ENCODE measurements around the gene PXDC1. TPM values are rescaled to one million over a fixed set of nuclear protein-coding genes. Genes with fewer than 3 reads are reported as not detected.
"Not testable (repeated sequence)": the region's sequence is repeated elsewhere in the genome, so short reads cannot be mapped to it uniquely, and the experiment has no call there.

PXDC1 gene
- total and polyA plus RNA-seq, 2 experiments from 2014 or later, result 12.3 to 16.1 TPM

- no peaks in the 10 kb centered on the region for H3K4me1 ChIP-seq (ENCODE audit: low read depth)
- no peak for DNase-seq (ENCODE audit: low read depth in 1 of 2, low spot score in 1 of 2)
- H3K4me3 ChIP-seq, result no peak overlapping the region
- TF ChIP-seq, protein P1, sequence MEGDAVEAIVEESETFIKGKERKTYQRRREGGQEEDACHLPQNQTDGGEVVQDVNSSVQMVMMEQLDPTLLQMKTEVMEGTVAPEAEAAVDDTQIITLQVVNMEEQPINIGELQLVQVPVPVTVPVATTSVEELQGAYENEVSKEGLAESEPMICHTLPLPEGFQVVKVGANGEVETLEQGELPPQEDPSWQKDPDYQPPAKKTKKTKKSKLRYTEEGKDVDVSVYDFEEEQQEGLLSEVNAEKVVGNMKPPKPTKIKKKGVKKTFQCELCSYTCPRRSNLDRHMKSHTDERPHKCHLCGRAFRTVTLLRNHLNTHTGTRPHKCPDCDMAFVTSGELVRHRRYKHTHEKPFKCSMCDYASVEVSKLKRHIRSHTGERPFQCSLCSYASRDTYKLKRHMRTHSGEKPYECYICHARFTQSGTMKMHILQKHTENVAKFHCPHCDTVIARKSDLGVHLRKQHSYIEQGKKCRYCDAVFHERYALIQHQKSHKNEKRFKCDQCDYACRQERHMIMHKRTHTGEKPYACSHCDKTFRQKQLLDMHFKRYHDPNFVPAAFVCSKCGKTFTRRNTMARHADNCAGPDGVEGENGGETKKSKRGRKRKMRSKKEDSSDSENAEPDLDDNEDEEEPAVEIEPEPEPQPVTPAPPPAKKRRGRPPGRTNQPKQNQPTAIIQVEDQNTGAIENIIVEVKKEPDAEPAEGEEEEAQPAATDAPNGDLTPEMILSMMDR (IDR thresholded peaks at IDR 0.05; ENCODE audit: low read depth, low read length), result no peak
- H3K27me3 ChIP-seq, result no peaks in the 10 kb centered on the region
- no peaks in the 10 kb centered on the region for H3K9me3 ChIP-seq (ENCODE audit: low read depth)
- H3K27ac ChIP-seq, result no peak overlapping the region
- H3K36me3 ChIP-seq, result no peaks in the 10 kb centered on the region
These were observed 18.7 kb upstream of the PXDC1 start for GRCh38 chr6:3770023-3770720.

DNA sequence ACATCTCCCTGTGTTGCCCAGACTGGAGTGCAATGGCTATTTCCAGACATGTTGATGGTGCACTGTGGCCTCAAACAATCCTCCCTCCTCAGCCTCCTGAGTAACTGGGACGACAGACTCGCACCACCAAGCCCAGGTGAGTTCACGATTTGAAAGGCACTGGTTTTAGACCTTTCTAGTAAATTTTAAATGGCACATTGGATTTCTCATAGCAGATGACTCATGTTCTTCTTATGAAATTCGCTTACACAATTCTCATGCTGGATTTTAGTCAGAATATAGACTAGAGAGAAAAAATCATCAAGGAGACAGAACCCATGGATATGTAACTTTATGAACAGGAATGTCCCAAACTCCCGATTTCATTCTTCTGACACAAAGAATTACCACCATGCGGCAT lies 18.1 kb upstream of the PXDC1 start:
- TF ChIP-seq, protein P1 (IDR thresholded peaks at IDR 0.05; ENCODE audit: low read depth, low read length), result no peak
- peak in 1 of 2 donors; percentile 75 for DNase-seq (ENCODE audit: low read depth in 1 of 2, low spot score in 1 of 2)
- Histone ChIP-seq H3K4me3 (no peak overlapping the region), H3K4me1 (ENCODE audit: low read depth) (no peaks in the 10 kb centered on the region), H3K27me3 (no peaks in the 10 kb centered on the region), H3K9me3 (ENCODE audit: low read depth) (no peaks in the 10 kb centered on the region), H3K27ac (no peak overlapping the region), H3K36me3 (no peaks in the 10 kb centered on the region)

DNA sequence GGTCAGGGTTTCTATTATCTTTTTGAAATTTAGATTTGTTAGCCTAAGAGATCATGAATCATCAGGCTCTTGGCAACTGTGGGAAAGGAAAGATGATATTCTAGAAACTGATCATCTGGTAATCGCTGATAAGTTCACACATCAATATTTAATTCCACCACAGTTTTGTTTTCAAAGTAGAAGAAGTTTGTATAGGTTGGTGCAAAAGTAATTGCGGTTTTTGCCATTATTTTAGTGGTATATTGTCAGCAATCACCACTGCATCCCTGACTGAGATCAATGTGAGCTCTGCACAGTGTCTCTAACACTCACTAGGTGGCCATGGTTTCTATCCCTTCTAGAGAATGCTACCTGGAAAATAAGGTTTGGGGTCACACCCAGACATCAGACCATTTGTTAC lies 17.0 kb upstream of the PXDC1 start:
- TF ChIP-seq, protein P1 (IDR thresholded peaks at IDR 0.05; ENCODE audit: low read depth, low read length), result no peak
- no peaks in the 10 kb centered on the region for H3K4me1 ChIP-seq (ENCODE audit: low read depth)
- H3K27me3 ChIP-seq, result no peaks in the 10 kb centered on the region
- no peak overlapping the region for H3K27ac ChIP-seq
- H3K9me3 ChIP-seq (ENCODE audit: low read depth), result no peaks in the 10 kb centered on the region
- no peak overlapping the region for H3K4me3 ChIP-seq
- DNase-seq (ENCODE audit: low read depth in 1 of 2, low spot score in 1 of 2), result no peak
- H3K36me3 ChIP-seq, result no peaks in the 10 kb centered on the region

DNA sequence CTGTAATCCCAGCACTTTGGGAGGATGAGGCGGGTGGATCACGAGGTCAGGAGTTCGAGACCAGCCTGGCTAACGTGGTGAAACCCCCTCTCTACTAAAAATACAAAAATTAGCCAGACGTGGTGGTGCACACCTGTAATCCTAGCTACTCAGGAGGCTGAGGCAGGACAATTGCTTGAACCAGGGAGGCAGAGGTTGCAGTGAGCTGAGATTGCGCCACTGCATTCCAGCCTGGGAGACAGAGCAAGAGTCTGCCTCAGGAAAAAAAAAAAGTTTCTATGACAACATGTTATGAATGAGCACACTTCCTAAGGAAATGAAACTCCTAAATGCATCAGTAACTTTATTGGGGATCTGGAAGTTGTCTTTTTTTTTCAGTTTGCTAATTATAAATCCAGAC lies 16.0 kb upstream of the PXDC1 start:
- H3K27ac ChIP-seq; H3K36me3 ChIP-seq; H3K9me3 ChIP-seq (ENCODE audit: low read depth); H3K4me1 ChIP-seq (ENCODE audit: low read depth); H3K27me3 ChIP-seq; H3K4me3 ChIP-seq: not testable (repeated sequence)
- peak in 1 of 2 donors; percentile 64 for DNase-seq (ENCODE audit: low read depth in 1 of 2, low spot score in 1 of 2)

- TF ChIP-seq, protein P1 (IDR thresholded peaks at IDR 0.05; ENCODE audit: low read depth, low read length), result no peak
- Histone ChIP-seq H3K9me3 (ENCODE audit: low read depth) (no peaks in the 10 kb centered on the region), H3K36me3 (no peaks in the 10 kb centered on the region), H3K27ac (no peak overlapping the region), H3K4me1 (ENCODE audit: low read depth) (no peaks in the 10 kb centered on the region), H3K27me3 (no peaks in the 10 kb centered on the region), H3K4me3 (no peak overlapping the region)
- DNase-seq (ENCODE audit: low read depth in 1 of 2, low spot score in 1 of 2), result peak in 1 of 2 donors; percentile 32
These were observed 14.7 kb upstream of the PXDC1 start for GRCh38 chr6:3766214-3766613.

GRCh38 chr6:3765415-3765814 lies 13.9 kb upstream of the PXDC1 start:
- no peak for DNase-seq (ENCODE audit: low read depth in 1 of 2, low spot score in 1 of 2)
- no peaks in the 10 kb centered on the region for H3K9me3 ChIP-seq (ENCODE audit: low read depth)
- no peak overlapping the region for H3K4me3 ChIP-seq
- TF ChIP-seq, protein P1 (IDR thresholded peaks at IDR 0.05; ENCODE audit: low read depth, low read length), result no peak
- no peaks in the 10 kb centered on the region for H3K36me3 ChIP-seq
- no peak overlapping the region for H3K27ac ChIP-seq
- no peaks in the 10 kb centered on the region for H3K4me1 ChIP-seq (ENCODE audit: low read depth)
- H3K27me3 ChIP-seq, result no peaks in the 10 kb centered on the region
